Measurements from ENCODE around the gene BLVRB.
A peak's percentile ranks its signal among the peaks of the same experiment; 100 is the strongest.
"Not testable (repeated sequence)": the region's sequence is repeated elsewhere in the genome, so short reads cannot be mapped to it uniquely, and the experiment has no call there.

BLVRB gene

GRCh38 chr19:40465557-40466218 is at the start of gene BLVRB:
TSS of gene BLVRB (minus strand) at chr19:40465745. CDS start at chr19:40465688, 57 bp downstream.
- peak; percentile 68 to 100 (median 98) for DNase-seq

- no peak for DNase-seq
Observed at GRCh38 chr19:40513741-40514315, 48.3 kb upstream of the BLVRB start.

- no peak for DNase-seq
Observed at GRCh38 chr19:40513345-40513678, 47.8 kb upstream of the BLVRB start.

GRCh38 chr19:40512473-40513344 is 47.2 kb upstream of the BLVRB start:
- no peak for DNase-seq

GRCh38 chr19:40512110-40512472 is 46.5 kb upstream of the BLVRB start:
- DNase-seq, result no peak

- DNase-seq, result no peak
Observed at GRCh38 chr19:40511487-40511886, 45.9 kb upstream of the BLVRB start.

GRCh38 chr19:40510526-40511115 is 45.1 kb upstream of the BLVRB start:
- no peak for DNase-seq

GRCh38 chr19:40508739-40509260 is 43.3 kb upstream of the BLVRB start:
- no peak for DNase-seq

GRCh38 chr19:40507892-40508291 is 42.3 kb upstream of the BLVRB start:
- DNase-seq, result no peak

GRCh38 chr19:40506099-40506498 is 40.6 kb upstream of the BLVRB start:
- no peak for DNase-seq

- peak in 20 of 51 donors; percentile 3 to 77 (median 24) for DNase-seq
Observed at GRCh38 chr19:40503320-40503695, 37.8 kb upstream of the BLVRB start.

GRCh38 chr19:40502647-40503319 is 37.2 kb upstream of the BLVRB start:
- DNase-seq, result peak in 1 of 51 donors; percentile 2

GRCh38 chr19:40502081-40502480 is 36.5 kb upstream of the BLVRB start:
- no peak for DNase-seq

GRCh38 chr19:40501599-40501998 is 36.1 kb upstream of the BLVRB start:
- no peak for DNase-seq

GRCh38 chr19:40500678-40501530 is 35.4 kb upstream of the BLVRB start:
- not testable (repeated sequence) for DNase-seq

GRCh38 chr19:40499320-40499719 is 33.8 kb upstream of the BLVRB start:
- no peak for DNase-seq

- no peak for DNase-seq
Observed at GRCh38 chr19:40497214-40497613, 31.7 kb upstream of the BLVRB start.

GRCh38 chr19:40494191-40494838 is 28.8 kb upstream of the BLVRB start:
- DNase-seq, result no peak

- no peak for DNase-seq
Observed at GRCh38 chr19:40493778-40494177, 28.2 kb upstream of the BLVRB start.

GRCh38 chr19:40492274-40492673 is 26.7 kb upstream of the BLVRB start:
- DNase-seq, result no peak
